HEK293 (cell line): ENCODE data around the gene DLD.
"Not testable (repeated sequence)": the region's sequence is repeated elsewhere in the genome, so short reads cannot be mapped to it uniquely, and the experiment has no call there.

Experiments used
- CTCF ChIA-PET: fragments of 350-600 bp; formaldehyde crosslinking; extraction: SDS; loops from one replicate; lab custom pipeline; 2021; ENCODE audit warnings: antibody characterized with exemption; lab: Yijun Ruan, JAX
- POLR2A ChIA-PET: fragments of 300-600 bp; formaldehyde crosslinking; extraction: SDS; loops from one replicate; lab custom pipeline; 2020; ENCODE audit warnings: antibody characterized with exemption, inconsistent platforms; lab: Yijun Ruan, JAX
- H3K27ac ChIP-seq: fragments of 200-500 bp; sonication (Bioruptor generic); 2 replicates; pipeline ENCODE4 v1.5.1; 2014; ENCODE audit warnings: low read depth, low read length, control low read depth, inconsistent platforms; ENCODE audit errors: extremely low read depth
- H3K36me3 ChIP-seq, 2 experiments: fragments of 200-500 bp in 1 of 2; sonication (Bioruptor generic) in 1 of 2; 1 replicate in 1 of 2; 2 replicates in 1 of 2; pipeline ENCODE4 v1.5.1; 2014 to 2017; ENCODE audit warnings: inconsistent platforms in 2 of 2, low read length in 2 of 2; ENCODE audit not compliant: control insufficient read depth in 2 of 2, insufficient read depth in 1 of 2
- H3K4me1 ChIP-seq: fragments of 200-500 bp; sonication (Bioruptor generic); 2 replicates; pipeline ENCODE4 v1.5.1; 2014; ENCODE audit warnings: mild to moderate bottlenecking, low read length, inconsistent platforms; ENCODE audit not compliant: control insufficient read depth, insufficient read depth
- H3K4me3 ChIP-seq: 2 replicates; pipeline ENCODE4 v1.5.1; 2011; ENCODE audit warnings: low read depth, mild to moderate bottlenecking, control low read depth, low read length, moderate library complexity
- H3K9me3 ChIP-seq: fragments of 200-500 bp; sonication (Bioruptor generic); 2 replicates; pipeline ENCODE4 v1.5.1; 2014; ENCODE audit warnings: low read depth, low read length, inconsistent platforms; ENCODE audit not compliant: control insufficient read depth, insufficient read depth
- IKZF3 ChIP-seq: fragments of 450-650 bp; IDR thresholded peaks from 2 replicates; pipeline ENCODE4 v1.5.0; 2018; ENCODE audit warnings: missing biosample characterization, mild to moderate bottlenecking, missing genetic modification characterization, moderate library complexity
- KLF8 ChIP-seq: fragments of 450-650 bp; formaldehyde crosslinking; IDR thresholded peaks from 2 replicates; pipeline ENCODE4 v1.5.1; 2016; ENCODE audit warnings: missing biosample characterization, missing genetic modification characterization
- REPIN1 ChIP-seq: fragments of 450-650 bp; formaldehyde crosslinking; IDR thresholded peaks from 2 replicates; pipeline ENCODE4 v1.5.1; 2017; ENCODE audit warnings: missing biosample characterization, missing genetic modification characterization, low read depth
- TCF7L2 ChIP-seq: IDR thresholded peaks from 2 replicates; pipeline ENCODE4 v1.6.1; 2011; ENCODE audit warnings: low read depth, mild to moderate bottlenecking, inconsistent platforms, low read length, moderate library complexity, borderline replicate concordance
- ZNF121 ChIP-seq: fragments of 450-650 bp; formaldehyde crosslinking; IDR thresholded peaks from 2 replicates; pipeline ENCODE4 v1.5.1; 2016; ENCODE audit warnings: missing biosample characterization, missing genetic modification characterization
- ZNF132 ChIP-seq: fragments of 450-650 bp; formaldehyde crosslinking; IDR thresholded peaks from 2 replicates; pipeline ENCODE4 v1.5.1; 2017; ENCODE audit warnings: missing biosample characterization, missing genetic modification characterization, borderline replicate concordance
- ZNF16 ChIP-seq: fragments of 450-650 bp; formaldehyde crosslinking; IDR thresholded peaks from 2 replicates; pipeline ENCODE4 v1.5.1; 2016; ENCODE audit warnings: low read depth, missing biosample characterization, missing genetic modification characterization
- ZNF23 ChIP-seq: fragments of 450-650 bp; formaldehyde crosslinking; IDR thresholded peaks from 2 replicates; pipeline ENCODE4 v1.5.1; 2016; ENCODE audit warnings: missing biosample characterization, missing genetic modification characterization, borderline replicate concordance
- ZNF274 ChIP-seq, 2 experiments: fragments of 200-500 bp in 1 of 2; fragments of 450-650 bp in 1 of 2; sonication (Bioruptor generic) in 1 of 2; formaldehyde crosslinking in 1 of 2; IDR thresholded peaks; 2 replicates each; pipeline versions ENCODE4 v1.5.1 to v1.6.1; 2014 to 2016; ENCODE audit warnings: borderline replicate concordance in 1 of 2, inconsistent platforms in 1 of 2, low read length in 1 of 2, missing biosample characterization in 1 of 2, missing genetic modification characterization in 1 of 2
- ZNF302 ChIP-seq: fragments of 450-650 bp; formaldehyde crosslinking; IDR thresholded peaks from 2 replicates; pipeline ENCODE4 v1.5.1; 2016; ENCODE audit warnings: missing biosample characterization, missing genetic modification characterization, low read depth
- ZNF610 ChIP-seq: fragments of 450-650 bp; formaldehyde crosslinking; IDR thresholded peaks from 2 replicates; pipeline ENCODE4 v1.5.1; 2016; ENCODE audit warnings: missing biosample characterization, missing genetic modification characterization, borderline replicate concordance
- ZNF624 ChIP-seq: fragments of 450-650 bp; formaldehyde crosslinking; IDR thresholded peaks from 2 replicates; pipeline ENCODE4 v1.5.1; 2017; ENCODE audit warnings: missing biosample characterization, missing genetic modification characterization
- ZNF645 ChIP-seq: fragments of 450-650 bp; formaldehyde crosslinking; IDR thresholded peaks from 2 replicates; pipeline ENCODE4; 2016; ENCODE audit warnings: missing biosample characterization, missing genetic modification characterization
- ZNF660 ChIP-seq: fragments of 450-650 bp; IDR thresholded peaks from 2 replicates; pipeline ENCODE4 v1.5.1; 2018; ENCODE audit warnings: missing biosample characterization, mild to moderate bottlenecking, missing genetic modification characterization
- ZNF677 ChIP-seq: fragments of 450-650 bp; IDR thresholded peaks from 2 replicates; pipeline ENCODE4 v1.5.0; 2018; ENCODE audit warnings: missing biosample characterization, mild to moderate bottlenecking, missing genetic modification characterization, moderate library complexity
- ZNF707 ChIP-seq: fragments of 450-650 bp; formaldehyde crosslinking; IDR thresholded peaks from 2 replicates; pipeline ENCODE4 v1.5.1; 2016; ENCODE audit warnings: missing biosample characterization, missing genetic modification characterization
- ZNF76 ChIP-seq: fragments of 450-650 bp; formaldehyde crosslinking; IDR thresholded peaks from 2 replicates; pipeline ENCODE4; 2016; ENCODE audit warnings: low read depth, missing biosample characterization, missing genetic modification characterization, borderline replicate concordance
- ZNF792 ChIP-seq: fragments of 450-650 bp; formaldehyde crosslinking; IDR thresholded peaks from 2 replicates; pipeline ENCODE4 v1.5.1; 2016; ENCODE audit warnings: missing biosample characterization, missing genetic modification characterization
- TF ChIP-seq, protein P1 (sequence below): fragments of 450-650 bp; formaldehyde crosslinking; IDR thresholded peaks from 2 replicates; pipeline ENCODE4 v1.5.1; 2016; ENCODE audit warnings: missing biosample characterization, missing genetic modification characterization
- TF ChIP-seq, protein P2 (sequence below): fragments of 450-650 bp; formaldehyde crosslinking; IDR thresholded peaks from 2 replicates; pipeline ENCODE4 v1.5.1; 2017; ENCODE audit warnings: missing biosample characterization, missing genetic modification characterization
- TF ChIP-seq, protein P3 (sequence below): fragments of 450-650 bp; formaldehyde crosslinking; IDR thresholded peaks from 2 replicates; pipeline ENCODE4 v1.5.1; 2016; ENCODE audit warnings: missing biosample characterization, missing genetic modification characterization
- TF ChIP-seq, protein P4 (sequence below): fragments of 450-650 bp; formaldehyde crosslinking; IDR thresholded peaks from 2 replicates; pipeline ENCODE4 v1.5.1; 2016; ENCODE audit warnings: missing biosample characterization, missing genetic modification characterization

Gene DLD

DNA sequence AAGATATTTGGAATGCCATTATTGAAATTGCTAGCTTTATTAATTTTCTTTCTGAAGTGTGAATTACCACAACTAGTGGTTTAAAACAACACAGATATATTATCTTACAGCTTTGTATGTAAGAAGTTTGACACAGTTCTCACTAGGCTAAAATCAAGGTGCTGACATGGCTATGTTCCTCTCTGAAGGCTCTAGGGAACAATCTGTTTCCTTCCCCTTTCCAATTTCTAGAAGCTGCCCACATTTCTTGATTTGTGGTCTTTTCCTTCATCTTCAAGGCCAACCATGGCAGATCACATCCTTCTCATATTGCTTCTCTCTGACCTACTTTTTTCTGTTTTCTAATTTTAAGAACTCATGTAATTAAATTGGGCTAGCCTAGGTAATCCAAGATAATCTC is 44.7 kb upstream of the DLD start:
- POLR2A ChIA-PET = no interaction called here
- CTCF ChIA-PET = interaction anchor here (0.5 kb wide), 1 partner anchor 32 kb away, joined by 4 read pairs; no protein-coding TSS in a partner anchor

GRCh38 chr7:107847168-107847835 is 43.7 kb upstream of the DLD start:
- ChIA-PET POLR2A (no interaction called here), CTCF (no interaction called here)
- no peak overlapping the region for H3K27ac ChIP-seq

More for the DNA sequence above, 44.7 kb upstream of the DLD start:
- Histone ChIP-seq H3K4me3 (no peak overlapping the region), H3K36me3 (no peaks in the 10 kb centered on the region), H3K4me1 (no peaks in the 10 kb centered on the region), H3K27ac (no peak overlapping the region), H3K9me3 (no peaks in the 10 kb centered on the region)
- TF ChIP-seq ZNF132 (tag by site-specific recombination) (no peak), ZNF121 (tag by site-specific recombination) (no peak)
- TF ChIP-seq, protein P1, sequence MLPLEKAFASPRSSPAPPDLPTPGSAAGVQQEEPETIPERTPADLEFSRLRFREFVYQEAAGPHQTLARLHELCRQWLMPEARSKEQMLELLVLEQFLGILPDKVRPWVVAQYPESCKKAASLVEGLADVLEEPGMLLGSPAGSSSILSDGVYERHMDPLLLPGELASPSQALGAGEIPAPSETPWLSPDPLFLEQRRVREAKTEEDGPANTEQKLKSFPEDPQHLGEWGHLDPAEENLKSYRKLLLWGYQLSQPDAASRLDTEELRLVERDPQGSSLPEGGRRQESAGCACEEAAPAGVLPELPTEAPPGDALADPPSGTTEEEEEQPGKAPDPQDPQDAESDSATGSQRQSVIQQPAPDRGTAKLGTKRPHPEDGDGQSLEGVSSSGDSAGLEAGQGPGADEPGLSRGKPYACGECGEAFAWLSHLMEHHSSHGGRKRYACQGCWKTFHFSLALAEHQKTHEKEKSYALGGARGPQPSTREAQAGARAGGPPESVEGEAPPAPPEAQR (tag by site-specific recombination) = no peak

DNA sequence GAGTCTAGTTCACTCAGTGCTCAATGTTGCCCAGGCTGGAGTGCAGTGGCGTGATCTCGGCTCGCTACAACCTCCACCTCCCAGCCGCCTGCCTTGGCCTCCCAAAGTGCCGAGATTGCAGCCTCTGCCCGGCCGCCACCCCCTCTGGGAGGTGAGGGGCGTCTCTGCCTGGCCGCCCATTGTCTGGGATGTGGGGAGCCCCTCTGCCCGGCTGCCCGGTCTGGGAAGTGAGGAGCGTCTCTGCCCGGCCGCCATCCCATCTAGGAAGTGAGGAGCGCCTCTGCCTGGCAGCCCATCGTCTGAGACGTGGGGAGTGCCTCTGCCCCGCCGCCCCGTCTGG is 43.2 kb upstream of the DLD start:
- not testable (repeated sequence) for H3K27ac ChIP-seq

More at GRCh38 chr7:107847168-107847835, 43.7 kb upstream of the DLD start:
- Histone ChIP-seq H3K36me3 (no peaks in the 10 kb centered on the region), H3K4me1 (no peaks in the 10 kb centered on the region), H3K4me3 (no peak overlapping the region), H3K9me3 (no peaks in the 10 kb centered on the region)
- TF ChIP-seq ZNF16 (tag by site-specific recombination) (no peak), ZNF645 (tag by site-specific recombination) (no peak), IKZF3 (tag by site-specific recombination) (no peak), ZNF610 (tag by site-specific recombination) (no peak), ZNF23 (tag by site-specific recombination) (no peak), REPIN1 (tag by site-specific recombination) (no peak), KLF8 (no peak), ZNF76 (no peak), ZNF660 (tag by site-specific recombination) (no peak), ZNF624 (tag by site-specific recombination) (no peak), TCF7L2 (no peak), ZNF707 (tag by site-specific recombination) (no peak), ZNF274 (IDR thresholded peaks at IDR 0.05; ENCODE audit: low read length) (no peak), ZNF274 (tag by site-specific recombination; IDR thresholded peaks at IDR 0.05; ENCODE audit: borderline replicate concordance) (no peak), ZNF302 (tag by site-specific recombination) (no peak), ZNF677 (no peak), ZNF792 (tag by site-specific recombination) (no peak)
- TF ChIP-seq, protein P2, sequence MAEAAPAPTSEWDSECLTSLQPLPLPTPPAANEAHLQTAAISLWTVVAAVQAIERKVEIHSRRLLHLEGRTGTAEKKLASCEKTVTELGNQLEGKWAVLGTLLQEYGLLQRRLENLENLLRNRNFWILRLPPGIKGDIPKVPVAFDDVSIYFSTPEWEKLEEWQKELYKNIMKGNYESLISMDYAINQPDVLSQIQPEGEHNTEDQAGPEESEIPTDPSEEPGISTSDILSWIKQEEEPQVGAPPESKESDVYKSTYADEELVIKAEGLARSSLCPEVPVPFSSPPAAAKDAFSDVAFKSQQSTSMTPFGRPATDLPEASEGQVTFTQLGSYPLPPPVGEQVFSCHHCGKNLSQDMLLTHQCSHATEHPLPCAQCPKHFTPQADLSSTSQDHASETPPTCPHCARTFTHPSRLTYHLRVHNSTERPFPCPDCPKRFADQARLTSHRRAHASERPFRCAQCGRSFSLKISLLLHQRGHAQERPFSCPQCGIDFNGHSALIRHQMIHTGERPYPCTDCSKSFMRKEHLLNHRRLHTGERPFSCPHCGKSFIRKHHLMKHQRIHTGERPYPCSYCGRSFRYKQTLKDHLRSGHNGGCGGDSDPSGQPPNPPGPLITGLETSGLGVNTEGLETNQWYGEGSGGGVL (tag by site-specific recombination) = no peak
- TF ChIP-seq, protein P3, sequence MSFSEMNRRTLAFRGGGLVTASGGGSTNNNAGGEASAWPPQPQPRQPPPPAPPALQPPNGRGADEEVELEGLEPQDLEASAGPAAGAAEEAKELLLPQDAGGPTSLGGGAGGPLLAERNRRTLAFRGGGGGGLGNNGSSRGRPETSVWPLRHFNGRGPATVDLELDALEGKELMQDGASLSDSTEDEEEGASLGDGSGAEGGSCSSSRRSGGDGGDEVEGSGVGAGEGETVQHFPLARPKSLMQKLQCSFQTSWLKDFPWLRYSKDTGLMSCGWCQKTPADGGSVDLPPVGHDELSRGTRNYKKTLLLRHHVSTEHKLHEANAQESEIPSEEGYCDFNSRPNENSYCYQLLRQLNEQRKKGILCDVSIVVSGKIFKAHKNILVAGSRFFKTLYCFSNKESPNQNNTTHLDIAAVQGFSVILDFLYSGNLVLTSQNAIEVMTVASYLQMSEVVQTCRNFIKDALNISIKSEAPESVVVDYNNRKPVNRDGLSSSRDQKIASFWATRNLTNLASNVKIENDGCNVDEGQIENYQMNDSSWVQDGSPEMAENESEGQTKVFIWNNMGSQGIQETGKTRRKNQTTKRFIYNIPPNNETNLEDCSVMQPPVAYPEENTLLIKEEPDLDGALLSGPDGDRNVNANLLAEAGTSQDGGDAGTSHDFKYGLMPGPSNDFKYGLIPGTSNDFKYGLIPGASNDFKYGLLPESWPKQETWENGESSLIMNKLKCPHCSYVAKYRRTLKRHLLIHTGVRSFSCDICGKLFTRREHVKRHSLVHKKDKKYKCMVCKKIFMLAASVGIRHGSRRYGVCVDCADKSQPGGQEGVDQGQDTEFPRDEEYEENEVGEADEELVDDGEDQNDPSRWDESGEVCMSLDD (tag by site-specific recombination) = no peak
- TF ChIP-seq, protein P4, sequence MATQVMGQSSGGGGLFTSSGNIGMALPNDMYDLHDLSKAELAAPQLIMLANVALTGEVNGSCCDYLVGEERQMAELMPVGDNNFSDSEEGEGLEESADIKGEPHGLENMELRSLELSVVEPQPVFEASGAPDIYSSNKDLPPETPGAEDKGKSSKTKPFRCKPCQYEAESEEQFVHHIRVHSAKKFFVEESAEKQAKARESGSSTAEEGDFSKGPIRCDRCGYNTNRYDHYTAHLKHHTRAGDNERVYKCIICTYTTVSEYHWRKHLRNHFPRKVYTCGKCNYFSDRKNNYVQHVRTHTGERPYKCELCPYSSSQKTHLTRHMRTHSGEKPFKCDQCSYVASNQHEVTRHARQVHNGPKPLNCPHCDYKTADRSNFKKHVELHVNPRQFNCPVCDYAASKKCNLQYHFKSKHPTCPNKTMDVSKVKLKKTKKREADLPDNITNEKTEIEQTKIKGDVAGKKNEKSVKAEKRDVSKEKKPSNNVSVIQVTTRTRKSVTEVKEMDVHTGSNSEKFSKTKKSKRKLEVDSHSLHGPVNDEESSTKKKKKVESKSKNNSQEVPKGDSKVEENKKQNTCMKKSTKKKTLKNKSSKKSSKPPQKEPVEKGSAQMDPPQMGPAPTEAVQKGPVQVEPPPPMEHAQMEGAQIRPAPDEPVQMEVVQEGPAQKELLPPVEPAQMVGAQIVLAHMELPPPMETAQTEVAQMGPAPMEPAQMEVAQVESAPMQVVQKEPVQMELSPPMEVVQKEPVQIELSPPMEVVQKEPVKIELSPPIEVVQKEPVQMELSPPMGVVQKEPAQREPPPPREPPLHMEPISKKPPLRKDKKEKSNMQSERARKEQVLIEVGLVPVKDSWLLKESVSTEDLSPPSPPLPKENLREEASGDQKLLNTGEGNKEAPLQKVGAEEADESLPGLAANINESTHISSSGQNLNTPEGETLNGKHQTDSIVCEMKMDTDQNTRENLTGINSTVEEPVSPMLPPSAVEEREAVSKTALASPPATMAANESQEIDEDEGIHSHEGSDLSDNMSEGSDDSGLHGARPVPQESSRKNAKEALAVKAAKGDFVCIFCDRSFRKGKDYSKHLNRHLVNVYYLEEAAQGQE = no peak

More for the DNA sequence above, 43.2 kb upstream of the DLD start:
- POLR2A ChIA-PET, H3K9me3 ChIP-seq, H3K4me3 ChIP-seq, CTCF ChIA-PET, H3K36me3 ChIP-seq, H3K4me1 ChIP-seq: not testable (repeated sequence)
